PC-9 (cell line): ENCODE results near the gene COMMD2. TPM values are rescaled to one million over a fixed set of nuclear protein-coding genes. Genes with fewer than 3 reads are reported as not detected.

Source experiments
- BruUV-seq: library from RNA; stranded (reverse); fragments of 400-500 nt; replicated peaks from 2 replicates; lab custom pipeline; 2021; lab: Mats Ljungman, UMichigan
- CTCF ChIA-PET: fragments of 300-600 bp; sonication (Branson Sonifier 250); formaldehyde crosslinking; loops from one replicate; lab custom pipeline; 2022; ENCODE audit warnings: antibody characterized with exemption; lab: Charles Lee
- POLR2A ChIA-PET: fragments of 300-600 bp; sonication (Branson Sonifier 250); formaldehyde crosslinking; loops from one replicate; lab custom pipeline; 2022; ENCODE audit warnings: antibody characterized with exemption; ENCODE audit not compliant: unreplicated experiment; lab: Charles Lee
- DNase-seq, 2 experiments: peaks; one replicate each; pipeline versions ENCODE4 v3.0.0 to v3.0.0-alpha.2; 2015 to 2022; ENCODE audit warnings: mixed read lengths in 1 of 2
- H2AFZ ChIP-seq: fragments of 200-600 bp; sonication (generic); 2 replicates; pipeline ENCODE4 v1.8.1; 2017; ENCODE audit warnings: antibody characterized with exemption
- H3F3A ChIP-seq: fragments of 200-600 bp; sonication (generic); 2 replicates; pipeline ENCODE4 v1.8.1; 2017; ENCODE audit warnings: antibody characterized with exemption, mild to moderate bottlenecking, low read depth; ENCODE audit not compliant: insufficient read depth
- H3K27ac ChIP-seq: fragments of 200-600 bp; sonication (generic); 2 replicates; pipeline ENCODE4 v1.6.1; 2016; ENCODE audit warnings: mixed run types
- H3K27me3 ChIP-seq: fragments of 200-600 bp; sonication (generic); 2 replicates; pipeline ENCODE4 v1.6.1; 2016; ENCODE audit warnings: low read depth, mixed run types; ENCODE audit not compliant: insufficient read depth
- H3K36me3 ChIP-seq: fragments of 200-600 bp; sonication (generic); 2 replicates; pipeline ENCODE4 v1.6.1; 2016; ENCODE audit warnings: low read depth, mixed run types
- H3K4me1 ChIP-seq: fragments of 200-600 bp; sonication (generic); replicated peaks from 2 replicates; pipeline ENCODE4 v1.6.1; 2016; ENCODE audit warnings: mixed run types; ENCODE audit not compliant: insufficient read depth
- H3K4me2 ChIP-seq: fragments of 200-600 bp; sonication (generic); 2 replicates; pipeline ENCODE4 v1.6.1; 2017; ENCODE audit warnings: mixed run types
- H3K4me3 ChIP-seq: fragments of 200-600 bp; sonication (generic); 2 replicates; pipeline ENCODE4 v1.6.1; 2016; ENCODE audit warnings: mixed run types
- H3K79me2 ChIP-seq: fragments of 200-600 bp; sonication (generic); 2 replicates; pipeline ENCODE4 v1.6.1; 2017; ENCODE audit warnings: low read depth, mixed run types
- H3K9me2 ChIP-seq: fragments of 200-600 bp; sonication (generic); 2 replicates; pipeline ENCODE4 v1.8.1; 2017; ENCODE audit warnings: mild to moderate bottlenecking; ENCODE audit not compliant: insufficient read depth
- H3K9me3 ChIP-seq: fragments of 200-600 bp; sonication (generic); 2 replicates; pipeline ENCODE4 v1.8.1; 2016; ENCODE audit warnings: low read depth; ENCODE audit not compliant: insufficient read depth
- H4K20me1 ChIP-seq: fragments of 200-600 bp; sonication (generic); 2 replicates; pipeline ENCODE4 v1.8.1; 2017; ENCODE audit not compliant: insufficient read depth
- EZH2 ChIP-seq: fragments of 200-600 bp; sonication (generic); IDR thresholded peaks from 2 replicates; pipeline ENCODE4 v1.8.0; 2017; ENCODE audit warnings: antibody characterized with exemption, low read depth
- intact Hi-C: fragments of 100-400 bp; cut with micrococcal nuclease; formaldehyde crosslinking; loops from one replicate; pipeline ENCODE4 v1.10.0; 2022; ENCODE audit not compliant: unreplicated experiment
- total RNA-seq: library from RNA; stranded (reverse); gene quantifications from 2 replicates; pipeline ENCODE4 v1.2.3, GENCODE V29; 2021
- TF ChIP-seq, protein P1 (sequence below): fragments of 200-600 bp; sonication (generic); conservative IDR thresholded peaks from 2 replicates; pipeline ENCODE4 v1.6.1; 2017; ENCODE audit warnings: mixed run types, antibody characterized with exemption, mild to moderate bottlenecking, moderate library complexity

The COMMD2 gene
- total RNA-seq, 1 experiment from 2014 or later = 58.2 TPM

DNA sequence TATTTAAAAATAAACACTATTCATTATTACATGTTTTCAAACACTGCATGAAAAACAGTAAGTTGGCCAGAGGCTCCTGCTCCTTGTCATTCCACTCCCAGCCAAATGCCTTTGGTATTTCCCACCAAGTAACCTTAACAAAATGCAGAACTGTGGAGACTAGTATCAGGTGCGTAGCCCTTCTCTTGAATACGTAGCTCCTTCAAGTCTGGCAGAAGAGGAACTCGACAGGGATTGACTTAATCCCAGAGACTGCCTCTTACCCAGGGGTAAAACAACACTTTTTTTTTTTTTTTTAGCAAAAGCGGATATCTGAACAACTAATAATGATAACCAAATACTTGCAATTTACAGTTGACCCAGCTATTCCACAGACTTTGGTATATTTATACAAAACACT, 738 bp downstream of the COMMD2 start:
- H3K36me3 ChIP-seq = 0 out of 2 replicates have a peak, but pooled peaks cover 14% of the 10 kb centered on the region
- intact Hi-C loops = loop anchor here (5.0 kb wide), 2 partner anchors 61 to 239 kb away; partner anchors contain the start of gene RNF13
- TF ChIP-seq, protein P1, sequence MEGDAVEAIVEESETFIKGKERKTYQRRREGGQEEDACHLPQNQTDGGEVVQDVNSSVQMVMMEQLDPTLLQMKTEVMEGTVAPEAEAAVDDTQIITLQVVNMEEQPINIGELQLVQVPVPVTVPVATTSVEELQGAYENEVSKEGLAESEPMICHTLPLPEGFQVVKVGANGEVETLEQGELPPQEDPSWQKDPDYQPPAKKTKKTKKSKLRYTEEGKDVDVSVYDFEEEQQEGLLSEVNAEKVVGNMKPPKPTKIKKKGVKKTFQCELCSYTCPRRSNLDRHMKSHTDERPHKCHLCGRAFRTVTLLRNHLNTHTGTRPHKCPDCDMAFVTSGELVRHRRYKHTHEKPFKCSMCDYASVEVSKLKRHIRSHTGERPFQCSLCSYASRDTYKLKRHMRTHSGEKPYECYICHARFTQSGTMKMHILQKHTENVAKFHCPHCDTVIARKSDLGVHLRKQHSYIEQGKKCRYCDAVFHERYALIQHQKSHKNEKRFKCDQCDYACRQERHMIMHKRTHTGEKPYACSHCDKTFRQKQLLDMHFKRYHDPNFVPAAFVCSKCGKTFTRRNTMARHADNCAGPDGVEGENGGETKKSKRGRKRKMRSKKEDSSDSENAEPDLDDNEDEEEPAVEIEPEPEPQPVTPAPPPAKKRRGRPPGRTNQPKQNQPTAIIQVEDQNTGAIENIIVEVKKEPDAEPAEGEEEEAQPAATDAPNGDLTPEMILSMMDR = no peak
- TF ChIP-seq EZH2 = no peak
- no peaks in the 10 kb centered on the region for H3K9me2 ChIP-seq
- no peak for DNase-seq
- no peaks in the 10 kb centered on the region for H4K20me1 ChIP-seq
- BruUV-seq = no TSS peak
- peak overlapping the region; percentile 97 for H3K4me2 ChIP-seq
- ChIA-PET POLR2A (interaction anchor here (0.7 kb wide), 1 partner anchor 15 kb away, joined by 4 read pairs; no protein-coding TSS in a partner anchor), CTCF (interaction anchor here (0.6 to 1.4 kb wide), 3 partner anchors 149 to 244 kb away, joined by 5 to 7 read pairs (median 7); no protein-coding TSS in a partner anchor)
- H2AFZ ChIP-seq = peak overlapping the region; percentile 96
- peaks cover 6% of the 10 kb centered on the region; the same call in 1 of the 2 replicates for H3F3A ChIP-seq
- H3K9me3 ChIP-seq = no peaks in the 10 kb centered on the region
- H3K27me3 ChIP-seq = no peaks in the 10 kb centered on the region
- H3K4me1 ChIP-seq = peaks cover 17% of the 10 kb centered on the region
- H3K27ac ChIP-seq = peak overlapping the region; percentile 51; the same call in 1 of the 2 replicates
- peak overlapping the region; percentile 88 for H3K4me3 ChIP-seq
- H3K79me2 ChIP-seq = peaks cover 24% of the 10 kb centered on the region

DNA sequence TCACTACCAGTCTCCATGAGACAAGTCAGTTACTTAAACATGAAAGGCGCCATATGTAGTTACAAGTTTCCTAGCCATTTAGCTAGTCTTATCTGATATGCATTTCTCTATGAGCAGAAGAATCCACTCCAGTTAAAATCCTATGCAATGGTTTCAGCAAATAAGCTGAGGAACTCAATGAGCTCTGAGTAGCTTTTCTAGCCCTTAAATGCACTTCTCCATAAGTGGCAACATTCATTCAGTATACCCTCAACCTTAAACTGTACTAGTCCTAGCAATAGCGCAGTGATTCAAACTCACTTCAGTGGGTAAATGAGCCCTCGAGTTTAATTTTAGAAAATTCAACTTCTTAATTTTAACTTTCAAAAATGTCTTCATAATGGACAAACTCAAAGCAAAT, 7.7 kb downstream of the COMMD2 start:
- ChIA-PET CTCF (no interaction called here), POLR2A (no interaction called here)

DNA sequence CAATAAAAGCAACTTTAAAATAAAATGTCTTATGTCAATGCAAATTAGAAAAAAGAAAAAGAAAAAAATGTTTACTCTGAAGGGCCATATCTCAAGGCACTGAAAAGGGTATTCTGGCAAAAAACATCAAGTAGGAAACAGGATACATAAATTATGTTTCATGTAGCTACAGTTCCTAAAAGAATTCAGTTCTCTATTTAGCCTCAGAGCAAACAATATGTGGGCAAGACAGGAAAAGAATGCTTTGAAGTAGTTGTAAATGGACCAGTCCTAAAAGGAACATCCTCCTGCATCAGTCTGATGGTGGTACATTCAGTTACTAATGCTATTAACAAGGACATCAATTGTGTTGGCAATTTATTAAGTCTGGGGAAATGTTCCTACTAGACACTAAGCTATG, 8.1 kb downstream of the COMMD2 start:
- no peaks in the 10 kb centered on the region for H3K9me2 ChIP-seq
- no peaks in the 10 kb centered on the region for H4K20me1 ChIP-seq
- H3K4me2 ChIP-seq = no peak overlapping the region
- intact Hi-C loops = no loop called here
- no peak overlapping the region for H3K27ac ChIP-seq
- no peaks in the 10 kb centered on the region for H3K27me3 ChIP-seq
- TF ChIP-seq, protein P1 = no peak
- TF ChIP-seq EZH2 = no peak
- ChIA-PET CTCF (no interaction called here), POLR2A (no interaction called here)
- H3K9me3 ChIP-seq = no peaks in the 10 kb centered on the region
- H3K79me2 ChIP-seq = no peaks in the 10 kb centered on the region
- H2AFZ ChIP-seq = no peak overlapping the region
- peaks cover 23% of the 10 kb centered on the region for H3K36me3 ChIP-seq
- no peaks in the 10 kb centered on the region for H3F3A ChIP-seq
- no peak overlapping the region for H3K4me3 ChIP-seq
- no TSS peak for BruUV-seq
- no peaks in the 10 kb centered on the region for H3K4me1 ChIP-seq
- DNase-seq = no peak

More for the DNA sequence above, 7.7 kb downstream of the COMMD2 start:
- H3K27me3 ChIP-seq = no peaks in the 10 kb centered on the region
- intact Hi-C loops = no loop called here
- no peaks in the 10 kb centered on the region for H3K79me2 ChIP-seq
- peaks cover 23% of the 10 kb centered on the region for H3K36me3 ChIP-seq
- H3K9me3 ChIP-seq = no peaks in the 10 kb centered on the region
- no peak overlapping the region for H3K27ac ChIP-seq
- no peaks in the 10 kb centered on the region for H4K20me1 ChIP-seq
- no peaks in the 10 kb centered on the region for H3F3A ChIP-seq
- no peak overlapping the region for H2AFZ ChIP-seq
- no peaks in the 10 kb centered on the region for H3K9me2 ChIP-seq
- DNase-seq = no peak
- no peaks in the 10 kb centered on the region for H3K4me1 ChIP-seq
- no TSS peak for BruUV-seq
- H3K4me3 ChIP-seq = no peak overlapping the region
- TF ChIP-seq EZH2 = no peak
- TF ChIP-seq, protein P1 = no peak
- H3K4me2 ChIP-seq = no peak overlapping the region
